IgD-negative memory B cell (primary cell): ENCODE data around the gene FOXP1. TPM values are rescaled to one million over a fixed set of nuclear protein-coding genes. Genes with fewer than 3 reads are reported as not detected.

Experiments used
- H3K27ac Mint-ChIP-seq, 3 donors: one replicate each; pipeline ENCODE4 v1.8.0; 2020 to 2022; ENCODE audit warnings: mild to moderate bottlenecking in 3 of 3, mixed read lengths in 3 of 3, moderate library complexity in 1 of 3
- H3K27me3 Mint-ChIP-seq: one replicate; pipeline ENCODE4 v1.8.0; 2021; ENCODE audit warnings: mixed read lengths
- H3K36me3 Mint-ChIP-seq: one replicate; pipeline ENCODE4 v1.8.0; 2020; ENCODE audit warnings: mild to moderate bottlenecking, mixed read lengths
- H3K4me1 Mint-ChIP-seq, 3 donors: one replicate each; pipeline ENCODE4 v1.8.0; 2020 to 2022; ENCODE audit warnings: mixed read lengths in 3 of 3, mild to moderate bottlenecking in 1 of 3
- H3K4me3 Mint-ChIP-seq, 4 donors: one replicate each; pipeline ENCODE4 v1.8.0; 2020 to 2022; ENCODE audit warnings: mild to moderate bottlenecking in 4 of 4, mixed read lengths in 4 of 4, moderate library complexity in 3 of 4
- H3K9me3 Mint-ChIP-seq, 3 donors: one replicate each; pipeline ENCODE4 v1.8.0; 2020 to 2021; ENCODE audit warnings: mixed read lengths in 3 of 3, mild to moderate bottlenecking in 1 of 3
- polyA plus RNA-seq: library from polyadenylated mRNA; unstranded; fragments of 300-500 nt; fragmentation: Illumina TruSeq; gene quantifications from one replicate; pipeline ENCODE4 v1.2.3, GENCODE V29; 2021

FOXP1 gene
- polyA plus RNA-seq, 1 donor from 2014 or later, result 277 TPM

DNA sequence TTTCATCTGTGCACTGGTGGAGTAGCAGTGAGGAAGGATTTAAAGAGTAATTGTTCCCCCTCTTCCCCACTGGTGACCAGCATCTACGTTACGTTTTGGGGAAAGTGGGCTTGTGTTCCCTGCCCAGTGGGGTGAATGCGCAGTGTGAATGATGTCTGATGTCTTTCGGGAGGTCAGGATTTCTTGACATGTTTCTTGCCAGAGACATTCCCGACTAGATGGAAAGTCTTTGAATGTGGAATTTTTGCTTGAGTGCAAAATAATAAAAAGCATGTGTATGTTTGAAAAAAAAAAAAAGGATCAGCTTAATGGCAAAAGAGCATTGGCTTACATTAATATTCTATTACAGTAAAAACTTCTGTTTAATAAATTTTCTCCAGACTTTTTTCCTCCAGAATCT is 632.2 kb downstream of the FOXP1 start:
- Mint-ChIP-seq H3K27me3 (no peaks in the 10 kb centered on the region), H3K27ac (no peak overlapping the region), H3K4me1 (peaks cover 0 to 3% (median 0%) of the 10 kb centered on the region in 3 donors), H3K4me3 (no peak overlapping the region), H3K36me3 (peaks cover 7% of the 10 kb centered on the region), H3K9me3 (no peaks in the 10 kb centered on the region)

DNA sequence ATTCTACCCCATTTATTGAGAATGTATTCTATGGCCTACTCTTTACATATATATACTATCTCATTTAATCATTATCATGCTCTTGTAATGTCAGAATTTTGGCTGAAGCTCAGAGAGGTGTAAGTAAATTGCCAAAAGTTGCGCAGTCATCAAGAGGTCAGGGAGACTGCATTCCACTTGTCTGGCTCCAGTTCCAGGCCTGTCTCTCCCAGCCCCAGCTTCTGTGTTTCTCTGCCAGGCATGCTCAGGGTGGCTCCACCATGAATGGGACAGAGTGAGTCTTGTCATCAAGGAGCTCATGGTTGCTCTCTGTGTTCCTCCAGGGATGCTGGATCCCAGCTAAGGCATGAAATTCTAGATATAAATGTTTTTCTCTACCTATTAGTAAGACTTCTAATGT is 635.9 kb downstream of the FOXP1 start:
- H3K27me3 Mint-ChIP-seq, result peaks cover 5% of the 10 kb centered on the region
- no peak overlapping the region for H3K4me3 Mint-ChIP-seq
- H3K36me3 Mint-ChIP-seq, result peaks cover 9% of the 10 kb centered on the region
- no peaks in the 10 kb centered on the region for H3K9me3 Mint-ChIP-seq
- H3K27ac Mint-ChIP-seq, result no peak overlapping the region
- H3K4me1 Mint-ChIP-seq, result peaks cover 0 to 3% (median 0%) of the 10 kb centered on the region in 3 donors

DNA sequence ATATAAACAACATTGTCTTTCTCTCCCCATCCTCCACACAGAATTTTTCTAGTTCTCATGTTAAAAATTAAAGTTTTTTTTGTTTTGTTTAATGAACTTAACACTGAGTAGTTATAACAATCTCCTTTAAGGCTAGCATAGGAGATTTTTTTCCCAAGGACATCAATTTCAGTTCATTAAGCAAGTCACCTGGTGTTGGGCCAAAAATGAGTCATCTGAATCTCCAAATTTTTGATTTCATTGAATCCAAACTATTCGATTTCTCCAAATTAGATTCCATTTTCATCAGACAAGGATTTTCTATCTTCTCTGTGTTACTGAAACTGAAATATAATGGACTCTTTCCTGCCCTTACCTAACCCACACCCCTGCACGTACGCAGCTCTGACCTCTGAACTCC is 639.6 kb downstream of the FOXP1 start:
- Mint-ChIP-seq H3K36me3 (peaks cover 5% of the 10 kb centered on the region), H3K4me3 (no peak overlapping the region), H3K27ac (no peak overlapping the region), H3K4me1 (no peaks in the 10 kb centered on the region), H3K27me3 (peaks cover 11% of the 10 kb centered on the region), H3K9me3 (no peaks in the 10 kb centered on the region)

DNA sequence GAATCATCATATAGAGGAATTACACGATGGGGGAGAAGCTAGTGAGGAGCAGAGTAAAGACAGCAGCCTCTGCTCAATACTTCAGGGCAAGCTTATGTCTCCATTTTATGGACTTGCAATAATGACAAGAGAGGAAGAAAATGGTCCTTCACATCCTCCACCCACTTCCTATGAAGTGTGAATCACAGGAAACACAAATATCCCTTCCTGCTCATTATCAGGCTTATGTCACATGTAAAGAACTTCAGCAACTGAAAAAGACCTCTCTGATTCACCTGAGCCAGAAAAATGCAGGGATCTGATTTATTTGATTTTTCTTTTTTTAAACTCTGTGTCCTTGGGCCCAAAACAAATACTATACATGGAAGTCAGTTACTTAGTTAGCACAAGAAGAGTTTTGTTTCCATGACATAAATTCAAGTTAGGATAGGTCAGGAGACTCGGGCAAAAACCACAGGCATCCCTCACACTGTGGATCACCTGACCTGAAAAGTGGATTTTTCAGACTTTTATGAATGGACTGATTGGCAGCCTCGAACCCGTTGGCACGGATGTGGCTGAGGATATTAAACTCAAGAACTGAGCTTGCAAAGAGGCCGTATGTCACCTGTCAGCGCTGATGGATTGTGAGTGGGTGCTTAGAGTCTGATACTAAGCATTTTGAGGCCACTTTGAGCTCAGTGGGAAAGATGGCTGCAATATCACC is 650.3 kb downstream of the FOXP1 start:
- no peaks in the 10 kb centered on the region for H3K36me3 Mint-ChIP-seq
- H3K4me3 Mint-ChIP-seq, result no peak overlapping the region
- H3K9me3 Mint-ChIP-seq, result peaks cover 0 to 7% (median 0%) of the 10 kb centered on the region in 3 donors
- H3K27ac Mint-ChIP-seq, result no peak overlapping the region
- no peaks in the 10 kb centered on the region for H3K4me1 Mint-ChIP-seq
- peaks cover 3% of the 10 kb centered on the region for H3K27me3 Mint-ChIP-seq

DNA sequence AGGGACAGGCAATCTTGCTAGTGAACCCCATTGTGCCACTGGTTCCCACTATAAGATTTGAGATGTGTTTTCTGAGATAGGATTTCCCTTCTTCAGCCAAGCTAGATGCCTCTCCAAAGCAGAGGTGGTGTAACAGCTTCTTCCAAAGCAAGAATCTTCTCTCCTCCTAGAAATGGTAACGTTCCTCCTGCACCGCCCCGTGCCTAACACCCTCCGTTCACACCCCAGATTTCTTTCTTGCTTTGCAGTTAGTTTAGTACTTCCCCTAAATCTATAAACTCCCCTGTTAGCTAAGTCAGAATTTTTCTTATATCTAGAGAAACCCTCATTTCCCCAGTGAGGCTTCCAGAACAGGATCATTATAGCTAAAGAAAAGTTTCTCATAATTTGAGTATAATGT is 653.5 kb downstream of the FOXP1 start:
- Mint-ChIP-seq H3K9me3 (peaks cover 0 to 7% (median 2%) of the 10 kb centered on the region in 3 donors), H3K36me3 (no peaks in the 10 kb centered on the region), H3K4me3 (no peak overlapping the region), H3K27ac (no peak overlapping the region), H3K27me3 (peaks cover 4% of the 10 kb centered on the region), H3K4me1 (no peaks in the 10 kb centered on the region)

DNA sequence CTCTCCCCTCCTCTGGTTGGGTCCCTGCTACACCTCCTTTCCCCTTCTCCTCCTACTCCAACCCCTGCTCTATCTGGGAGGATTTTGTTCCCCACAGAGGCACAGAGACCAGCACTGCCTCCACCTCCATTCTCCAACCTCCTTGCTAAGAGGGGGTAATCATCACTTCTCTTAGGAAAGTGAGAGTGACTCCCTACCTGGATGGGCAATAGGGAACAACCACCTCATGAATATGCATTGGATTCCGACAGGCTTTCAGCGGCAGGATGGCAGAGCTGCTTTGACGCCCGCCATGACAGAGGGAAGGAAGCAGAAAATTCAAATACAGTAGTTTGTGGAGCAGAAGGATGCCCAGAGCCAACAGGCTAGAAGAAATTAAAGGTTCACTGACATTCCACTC is 656.3 kb downstream of the FOXP1 start:
- no peak overlapping the region for H3K4me3 Mint-ChIP-seq
- H3K9me3 Mint-ChIP-seq, result peaks cover 0 to 8% (median 3%) of the 10 kb centered on the region in 3 donors
- H3K4me1 Mint-ChIP-seq, result no peaks in the 10 kb centered on the region
- no peak overlapping the region for H3K27ac Mint-ChIP-seq
- peaks cover 2% of the 10 kb centered on the region for H3K27me3 Mint-ChIP-seq
- no peaks in the 10 kb centered on the region for H3K36me3 Mint-ChIP-seq

DNA sequence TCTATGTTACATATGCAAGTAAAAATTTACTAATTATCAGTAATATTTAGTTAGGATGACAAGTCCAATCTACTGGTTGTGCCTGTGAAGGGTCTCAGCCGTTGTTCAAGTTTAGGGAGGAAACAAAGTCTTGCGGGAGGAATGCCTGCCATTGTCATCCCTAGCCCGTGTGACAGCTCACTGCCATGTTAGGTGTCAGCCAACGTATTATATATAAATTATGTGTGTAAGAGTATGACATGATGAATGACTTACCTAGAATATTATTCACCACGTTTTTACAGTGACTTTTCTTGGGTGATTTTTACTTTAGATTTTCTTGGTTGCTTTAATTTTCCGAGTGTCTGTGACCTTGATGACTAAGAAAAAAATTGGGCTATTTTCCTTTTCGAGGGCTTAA is 656.7 kb downstream of the FOXP1 start:
- Mint-ChIP-seq H3K27me3 (peaks cover 2% of the 10 kb centered on the region), H3K27ac (no peak overlapping the region), H3K9me3 (peaks cover 0 to 9% (median 3%) of the 10 kb centered on the region in 3 donors), H3K36me3 (no peaks in the 10 kb centered on the region), H3K4me3 (no peak overlapping the region), H3K4me1 (no peaks in the 10 kb centered on the region)

DNA sequence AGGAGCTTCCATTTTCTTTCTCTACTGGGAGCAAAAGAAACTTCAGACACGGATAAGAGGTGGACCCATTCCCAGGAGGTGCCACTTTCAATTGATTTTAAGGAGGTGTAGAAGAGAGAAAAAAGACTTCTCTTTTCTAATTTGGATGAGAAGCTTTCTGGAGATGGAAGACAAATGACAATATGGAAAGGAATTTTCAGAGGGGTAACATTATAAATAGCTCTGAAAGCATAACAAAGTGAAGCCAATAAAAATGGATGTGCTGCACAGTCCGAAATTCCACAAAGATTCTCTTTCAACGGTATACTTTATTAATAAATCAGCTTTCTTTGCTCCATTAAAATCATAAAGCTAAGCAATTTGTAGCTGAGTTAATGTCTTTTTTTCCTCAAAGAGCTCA is 663.9 kb downstream of the FOXP1 start:
- Mint-ChIP-seq H3K27me3 (peaks cover 2% of the 10 kb centered on the region), H3K4me3 (no peak overlapping the region), H3K4me1 (no peaks in the 10 kb centered on the region), H3K27ac (no peak overlapping the region), H3K36me3 (no peaks in the 10 kb centered on the region), H3K9me3 (peaks cover 0 to 7% (median 5%) of the 10 kb centered on the region in 3 donors)

DNA sequence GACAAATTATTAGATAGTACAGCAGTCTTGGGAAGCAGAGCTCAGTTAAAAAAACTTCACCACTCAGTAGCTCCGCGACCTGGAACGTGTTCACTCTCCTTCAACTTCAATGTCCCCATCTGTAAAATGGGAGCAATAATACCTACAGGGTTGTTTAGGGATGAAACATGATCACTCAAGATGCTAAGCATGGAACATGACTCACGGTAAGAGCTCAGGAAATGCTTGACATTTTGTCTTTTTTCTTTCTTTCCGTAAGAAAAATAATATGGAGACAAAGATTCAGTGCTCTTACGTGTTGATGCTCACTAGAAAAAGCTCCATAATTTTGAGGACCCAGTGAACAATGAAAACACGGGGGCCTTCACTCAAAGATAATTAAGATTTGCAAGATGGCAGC is 664.4 kb downstream of the FOXP1 start:
- no peak overlapping the region for H3K27ac Mint-ChIP-seq
- no peaks in the 10 kb centered on the region for H3K36me3 Mint-ChIP-seq
- H3K27me3 Mint-ChIP-seq, result peaks cover 2% of the 10 kb centered on the region
- H3K4me1 Mint-ChIP-seq, result no peaks in the 10 kb centered on the region
- H3K9me3 Mint-ChIP-seq, result peaks cover 0 to 5% (median 5%) of the 10 kb centered on the region in 3 donors
- H3K4me3 Mint-ChIP-seq, result no peak overlapping the region

DNA sequence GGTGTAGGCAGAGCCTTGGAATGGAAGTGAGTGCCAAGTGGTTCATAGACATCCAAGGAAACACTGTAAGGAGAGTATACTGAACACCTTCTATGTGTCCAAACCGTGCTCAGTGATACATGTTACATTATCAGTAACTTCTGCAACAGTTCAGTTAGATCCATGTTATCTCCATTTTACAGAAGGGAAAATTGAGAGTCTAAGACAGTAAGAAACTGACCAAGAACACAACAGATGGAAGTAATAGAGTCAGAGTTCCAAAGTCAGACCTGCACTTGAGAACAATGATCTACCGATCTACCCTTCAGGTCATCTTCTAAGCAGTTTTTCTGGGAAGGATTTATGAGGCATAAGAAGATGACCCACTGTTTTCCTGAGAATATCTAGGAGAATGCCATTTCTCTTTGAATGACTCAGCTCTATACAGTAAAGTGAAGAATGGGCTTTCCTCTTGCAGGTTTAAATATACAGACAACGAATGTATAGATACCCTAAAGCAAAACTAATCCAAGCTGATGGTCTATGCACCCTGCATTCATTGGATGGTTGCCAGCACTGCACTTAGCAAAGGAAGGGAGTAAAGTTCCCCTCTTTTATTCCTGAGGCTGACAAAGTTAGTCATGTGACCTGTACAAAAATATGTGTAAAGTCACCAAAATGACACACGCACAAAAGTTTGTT is 667.0 kb downstream of the FOXP1 start:
- Mint-ChIP-seq H3K4me3 (no peak overlapping the region), H3K4me1 (no peaks in the 10 kb centered on the region), H3K36me3 (no peaks in the 10 kb centered on the region), H3K27ac (no peak overlapping the region), H3K27me3 (peaks cover 2% of the 10 kb centered on the region), H3K9me3 (peaks cover 0 to 2% (median under 1%) of the 10 kb centered on the region in 3 donors)

DNA sequence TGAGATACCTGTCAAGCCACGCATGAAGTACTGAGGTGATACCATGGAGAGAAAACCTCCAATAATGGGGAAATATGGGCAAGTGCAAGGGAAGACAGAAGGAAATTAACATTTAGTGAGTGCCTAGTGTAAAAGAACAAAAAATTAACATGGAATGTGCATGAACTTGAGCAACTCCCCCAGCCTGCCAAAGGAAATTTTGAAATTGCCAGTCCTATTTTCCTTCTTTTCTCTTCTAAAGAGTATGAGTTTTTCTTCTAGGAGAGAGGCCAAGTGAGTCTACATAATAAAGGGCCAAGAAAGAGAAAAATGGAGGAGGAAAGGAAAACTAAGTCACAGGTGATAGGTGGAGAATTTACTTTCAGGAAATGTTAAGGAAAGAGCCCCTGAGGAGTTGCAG is 668.7 kb downstream of the FOXP1 start:
- no peaks in the 10 kb centered on the region for H3K36me3 Mint-ChIP-seq
- peaks cover 2% of the 10 kb centered on the region for H3K27me3 Mint-ChIP-seq
- H3K9me3 Mint-ChIP-seq, result peaks cover 0 to 2% (median 1%) of the 10 kb centered on the region in 3 donors
- no peak overlapping the region for H3K27ac Mint-ChIP-seq
- H3K4me3 Mint-ChIP-seq, result no peak overlapping the region
- no peaks in the 10 kb centered on the region for H3K4me1 Mint-ChIP-seq

DNA sequence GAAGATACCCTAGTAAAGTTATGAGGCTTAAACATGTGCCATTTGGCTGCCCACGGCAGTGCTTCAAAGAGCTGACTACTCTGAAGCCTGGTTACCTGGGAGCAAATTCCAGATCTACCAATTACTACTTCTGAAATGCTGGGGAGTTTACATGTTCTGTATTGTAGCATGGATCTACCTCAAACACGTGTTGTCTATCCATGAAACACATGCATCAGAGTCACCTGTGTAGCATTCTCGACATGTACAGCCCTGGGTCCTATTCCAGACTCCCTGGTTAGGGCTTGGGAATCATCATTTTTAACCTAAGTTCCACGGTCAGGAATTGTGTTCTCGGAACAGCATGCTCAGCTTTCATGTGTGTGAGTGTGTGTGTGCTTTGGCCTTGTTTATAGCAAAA is 671.8 kb downstream of the FOXP1 start:
- no peaks in the 10 kb centered on the region for H3K27me3 Mint-ChIP-seq
- H3K4me1 Mint-ChIP-seq, result no peaks in the 10 kb centered on the region
- no peaks in the 10 kb centered on the region for H3K36me3 Mint-ChIP-seq
- H3K9me3 Mint-ChIP-seq, result peaks cover 0 to 2% (median 1%) of the 10 kb centered on the region in 3 donors
- H3K27ac Mint-ChIP-seq, result no peak overlapping the region
- H3K4me3 Mint-ChIP-seq, result no peak overlapping the region

DNA sequence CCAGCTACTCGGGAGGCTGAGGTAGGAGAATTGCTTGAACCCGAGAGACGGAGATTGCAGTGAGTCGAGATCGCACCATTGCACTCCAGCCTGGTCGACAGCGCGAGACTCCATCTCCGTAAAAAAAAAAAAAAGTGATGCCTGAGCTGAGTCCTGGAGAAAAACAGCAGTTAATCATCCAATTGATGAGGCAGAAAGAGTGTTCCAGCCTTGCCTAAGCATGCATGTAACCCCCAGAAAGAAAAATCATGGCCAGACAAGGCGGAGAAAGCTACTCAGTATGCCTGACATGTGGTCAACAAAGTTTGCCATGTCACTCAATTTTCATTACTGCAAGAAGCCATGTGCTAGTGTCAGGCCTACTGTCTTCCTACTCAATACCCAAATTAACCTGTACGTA is 678.0 kb downstream of the FOXP1 start:
- Mint-ChIP-seq H3K4me3 (no peak overlapping the region), H3K36me3 (no peaks in the 10 kb centered on the region), H3K27me3 (peaks cover 5% of the 10 kb centered on the region), H3K4me1 (no peaks in the 10 kb centered on the region), H3K27ac (no peak overlapping the region), H3K9me3 (peaks cover 0 to 1% (median 0%) of the 10 kb centered on the region in 3 donors)
